GM23338 (cell line): Measurements from ENCODE around the gene ART4.

ENCODE experiments used
- CTCF ChIP-seq, 2 experiments: fragments of 200-600 bp in 1 of 2; sonication (generic) in 1 of 2; conservative IDR thresholded peaks; 2 replicates each; pipeline versions ENCODE4 v1.5.1 to v1.6.1; 2016 to 2017; ENCODE audit warnings: antibody characterized with exemption in 2 of 2, low read depth in 2 of 2, mild to moderate bottlenecking in 2 of 2, moderate library complexity in 1 of 2
- EZH2 ChIP-seq: fragments of 200-600 bp; sonication (generic); IDR thresholded peaks from one replicate; pipeline ENCODE4 v1.8.0; 2017; ENCODE audit warnings: antibody characterized with exemption, mild to moderate bottlenecking, low read depth; ENCODE audit not compliant: unreplicated experiment
- EZH2phosphoT487 ChIP-seq: fragments of 200-600 bp; sonication (generic); IDR thresholded peaks from one replicate; pipeline ENCODE4 v1.8.1; 2018; ENCODE audit warnings: antibody characterized with exemption; ENCODE audit not compliant: unreplicated experiment
- NANOG ChIP-seq: IDR thresholded peaks from 2 replicates; pipeline ENCODE4 v1.6.1; 2016; ENCODE audit warnings: antibody characterized with exemption, borderline replicate concordance
- POLR2AphosphoS5 ChIP-seq: IDR thresholded peaks from 2 replicates; pipeline ENCODE4 v1.6.1; 2016; ENCODE audit warnings: antibody characterized with exemption, low read depth
- REST ChIP-seq: IDR thresholded peaks from one replicate; pipeline ENCODE4 v1.6.1; 2018; ENCODE audit warnings: antibody characterized with exemption; ENCODE audit not compliant: unreplicated experiment

GRCh38 chr12:14785568-14785967 is 57.8 kb downstream of the ART4 start:
- TF ChIP-seq POLR2AphosphoS5 (no peak), CTCF (conservative IDR thresholded peaks at IDR 0.05; ENCODE audit: low read depth in 2 of 2) (no peak), EZH2phosphoT487 (no peak), EZH2 (no peak), NANOG (no peak), REST (no peak)
